Adrenal gland (tissue), 12 donors: ENCODE measurements around the gene SLC22A16. TPM values are rescaled to one million over a fixed set of nuclear protein-coding genes. Genes with fewer than 3 reads are reported as not detected.
A peak's percentile ranks its signal among the peaks of the same experiment; 100 is the strongest.
"Not testable (repeated sequence)": the region's sequence is repeated elsewhere in the genome, so short reads cannot be mapped to it uniquely, and the experiment has no call there.

Experiments used
- DNase-seq, 7 donors: peaks; one replicate each; pipeline ENCODE4 v3.0.0-alpha.2; 2019 to 2020
- H3K27ac ChIP-seq, 5 donors: fragments of 200-600 bp; sonication (generic) in 4 of 5; 1 replicate in 3 of 5; 2 replicates in 2 of 5; pipeline versions ENCODE4 v1.5.1 to v1.8.0; 2016 to 2020; ENCODE audit warnings: mild to moderate bottlenecking in 1 of 5
- H3K27me3 ChIP-seq: fragments of 200-600 bp; 2 replicates; pipeline ENCODE4 v1.8.0; 2021
- H3K36me3 ChIP-seq, 2 donors: fragments of 200-600 bp; replicated peaks in 1 of 2; 1 replicate in 1 of 2; 2 replicates in 1 of 2; pipeline versions ENCODE4 v1.5.1 to v1.8.0; 2018 to 2022
- H3K4me1 ChIP-seq, 2 donors: fragments of 200-600 bp; replicated peaks in 1 of 2; 1 replicate in 1 of 2; 2 replicates in 1 of 2; pipeline versions ENCODE4 v1.5.1 to v1.8.0; 2018 to 2021
- H3K4me3 ChIP-seq, 4 donors: fragments of 200-600 bp; sonication (generic) in 3 of 4; one replicate each; pipeline ENCODE4 v1.5.1; 2016 to 2018
- H3K9me3 ChIP-seq, 3 donors: fragments of 200-600 bp; sonication (generic) in 1 of 3; replicated peaks in 1 of 3; 1 replicate in 2 of 3; 2 replicates in 1 of 3; pipeline versions ENCODE4 v1.5.1 to v1.8.0; 2016 to 2021
- CTCF ChIP-seq, 6 experiments: fragments of 450-650 bp in 4 of 6; fragments of 200-600 bp in 2 of 6; sonication (generic) in 1 of 6; IDR thresholded peaks; 1 replicate in 5 of 6; 2 replicates in 1 of 6; pipeline versions ENCODE4 v1.5.1 to v1.8.0; 2016 to 2021; ENCODE audit warnings: antibody characterized with exemption in 6 of 6, mild to moderate bottlenecking in 2 of 6, moderate library complexity in 1 of 6
- POLR2A ChIP-seq, 2 donors: fragments of 450-650 bp; IDR thresholded peaks; one replicate each; pipeline ENCODE4 v1.6.1; 2017; ENCODE audit warnings: antibody characterized with exemption in 2 of 2, mild to moderate bottlenecking in 2 of 2, moderate library complexity in 1 of 2
- WGBS, 4 donors: extraction: QIAGEN DNeasy Blood & Tissue Kit in 2 of 4; methylation state at CpG; one replicate each; pipeline versions ENCODE4 v1.1.5 to v1.1.7; 2013 to 2017; 5-methylcytosine and 5-hydroxymethylcytosine counted together
- intact Hi-C, 2 donors: fragments of 100-400 bp; cut with DNase I; formaldehyde crosslinking; loops; one replicate each; pipeline versions ENCODE4 v1.14.1 to v1.15.0; 2022 to 2023
- polyA plus RNA-seq, 3 donors: library from polyadenylated mRNA; stranded (reverse); fragments of 200-250 nt in 2 of 3; fragments of 350-450 nt in 1 of 3; fragmentation: Illumina TruSeq in 1 of 3; extraction: RNeasy Lipid Tissue Mini Kit (QIAGEN cat#74804) in 1 of 3; gene quantifications; one replicate each; pipeline ENCODE4 v1.2.3, GENCODE V29; 2013 to 2014
- total RNA-seq, 9 donors: library from RNA; depleted of rRNA in 4 of 9; stranded (reverse); fragments of >200 nt in 4 of 9; fragments of 120-200 nt in 1 of 9; fragmentation: NEBNext Ultra II Directional in 1 of 9; extraction: Animal tissue kit (Norgen Biotek cat#: 25700) in 1 of 9; gene quantifications; one replicate each; pipeline versions ENCODE4 v1.1.0 to v1.2.4, GENCODE V29; 2013 to 2023
- donor health status: healthy with polysubstance abuse.
- donor health status: Bipolar disorder and iron deficiency.
- donor health status: DM: yes; HTN: yes; CAD: no.
- donor health status: DM: no; HTN: no; CAD: no.
- donor health status: DM: no; HTN: no; CAD: no.
- donor health status: DM: yes; HTN: yes; CAD: no.

SLC22A16 gene
- total and polyA plus RNA-seq, 12 donors: 0.11 to 1.6 (median 0.34) TPM; not detected in 7

GRCh38 chr6:110509617-110510241 is 33.3 kb upstream of the SLC22A16 start:
- no peaks in the 10 kb centered on the region for H3K9me3 ChIP-seq
- H3K27ac ChIP-seq: peak overlapping the region in 1 of 5 donors; percentile 13
- intact Hi-C loops: no loop called here
- no peak overlapping the region for H3K4me3 ChIP-seq
- WGBS, 4 donors: 52 to 83% (median 74%) methylated on average over 1 of the region's 1 CpG
- no peaks in the 10 kb centered on the region for H3K27me3 ChIP-seq
- peak; percentile 30 to 67 (median 52) for DNase-seq
- no peaks in the 10 kb centered on the region for H3K36me3 ChIP-seq
- peaks cover 0 to 4% of the 10 kb centered on the region in 2 donors for H3K4me1 ChIP-seq
- TF ChIP-seq CTCF (IDR thresholded peaks at IDR 0.05) (no peak), POLR2A (IDR thresholded peaks at IDR 0.05) (no peak)

DNA sequence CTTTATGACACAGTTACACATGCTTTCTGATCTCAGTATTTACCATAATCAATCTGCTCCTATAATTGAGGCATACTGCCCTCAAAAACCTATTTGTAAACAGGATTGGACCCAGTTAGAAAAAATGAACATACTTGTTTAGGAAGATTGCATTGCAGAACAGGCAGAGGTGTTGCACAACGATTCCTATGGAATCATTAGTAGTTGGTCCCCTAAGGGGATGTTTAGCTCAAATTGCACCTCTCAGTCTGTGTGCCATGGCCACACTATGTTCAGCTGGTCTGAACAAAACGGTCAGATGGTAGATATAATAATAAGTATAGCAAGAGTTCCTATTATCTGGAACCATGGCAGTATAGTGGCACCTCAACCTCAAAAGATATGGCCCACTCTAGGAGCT is 28.5 kb upstream of the SLC22A16 start:
- DNase-seq, H3K36me3 ChIP-seq, H3K27me3 ChIP-seq, H3K4me3 ChIP-seq, H3K27ac ChIP-seq, H3K9me3 ChIP-seq, intact Hi-C loops, H3K4me1 ChIP-seq: not testable (repeated sequence)
- 73 to 91% (median 89%) methylated on average over 2 of the region's 2 CpGs for WGBS, 4 donors

DNA sequence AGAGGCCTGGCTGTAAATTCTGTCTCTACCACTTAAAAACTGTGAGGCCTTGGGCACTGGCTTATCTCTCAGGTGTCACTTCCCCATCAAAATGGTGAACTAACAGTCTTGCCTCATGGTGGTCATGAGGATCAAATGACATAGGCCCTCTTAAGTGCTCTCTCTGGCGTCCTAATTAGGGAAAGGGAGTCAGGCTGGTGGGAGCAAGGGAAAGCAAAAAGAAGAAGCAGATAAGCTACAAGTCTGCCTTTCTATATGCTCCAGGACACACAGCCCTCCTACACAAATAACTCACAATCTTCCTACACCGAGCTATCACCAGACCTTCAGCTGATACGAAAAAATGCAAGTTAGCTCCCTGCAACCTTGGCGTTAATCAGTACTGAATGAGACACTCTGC is 19.5 kb upstream of the SLC22A16 start:
- TF ChIP-seq POLR2A (IDR thresholded peaks at IDR 0.05) (no peak), CTCF (IDR thresholded peaks at IDR 0.05) (no peak)
- Histone ChIP-seq H3K4me1 (no peaks in the 10 kb centered on the region), H3K4me3 (no peak overlapping the region), H3K9me3 (no peaks in the 10 kb centered on the region), H3K36me3 (no peaks in the 10 kb centered on the region), H3K27me3 (no peaks in the 10 kb centered on the region), H3K27ac (no peak overlapping the region)
- peak in 2 of 7 donors; percentile 24 to 39 for DNase-seq
- 49 to 64% (median 57%) methylated on average over 4 of the region's 4 CpGs for WGBS, 4 donors
- intact Hi-C loops: no loop called here

DNA sequence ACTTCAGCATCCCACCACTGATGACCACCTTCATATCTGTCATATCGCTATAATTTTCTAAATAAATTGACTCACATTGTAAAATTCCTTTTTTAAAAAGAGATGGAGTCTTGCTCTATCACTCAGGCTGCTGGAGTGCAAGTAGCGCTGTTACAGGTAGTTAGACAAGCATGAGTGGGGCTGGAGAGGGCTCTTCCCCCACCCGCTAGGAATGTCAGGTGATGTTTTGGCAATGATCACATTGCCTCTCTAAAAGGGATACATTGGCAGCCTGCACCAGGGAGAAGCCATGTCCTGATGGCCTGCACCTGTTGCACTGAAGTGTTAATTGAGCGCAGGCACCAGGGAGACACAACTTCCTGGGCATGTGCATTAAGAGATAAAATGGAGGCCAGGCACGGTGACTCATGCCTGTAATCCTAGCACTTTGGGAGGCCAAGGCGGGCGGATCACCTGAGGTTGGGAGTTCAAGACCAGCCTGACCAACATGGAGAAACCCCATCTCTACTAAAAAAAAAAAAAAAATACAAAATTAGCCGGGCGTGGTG is 16.9 kb upstream of the SLC22A16 start:
- Histone ChIP-seq H3K27ac (no peak overlapping the region), H3K36me3 (no peaks in the 10 kb centered on the region), H3K4me1 (no peaks in the 10 kb centered on the region), H3K9me3 (no peaks in the 10 kb centered on the region), H3K4me3 (no peak overlapping the region), H3K27me3 (no peaks in the 10 kb centered on the region)
- 90 to 96% (median 91%) methylated on average over 9 of the region's 9 CpGs for WGBS, 4 donors
- no peak for TF ChIP-seq CTCF (IDR thresholded peaks at IDR 0.05)
- intact Hi-C loops: no loop called here
- no peak for DNase-seq

- Histone ChIP-seq H3K4me3 (no peak overlapping the region), H3K9me3 (no peaks in the 10 kb centered on the region), H3K27me3 (no peaks in the 10 kb centered on the region), H3K27ac (no peak overlapping the region), H3K4me1 (no peaks in the 10 kb centered on the region), H3K36me3 (no peaks in the 10 kb centered on the region)
- 66 to 81% (median 78%) methylated on average over 7 of the region's 7 CpGs for WGBS, 4 donors
- intact Hi-C loops: no loop called here
- TF ChIP-seq CTCF (IDR thresholded peaks at IDR 0.05) (no peak), POLR2A (IDR thresholded peaks at IDR 0.05) (no peak)
- no peak for DNase-seq
Measured at GRCh38 chr6:110492584-110492983, 16.2 kb upstream of the SLC22A16 start.
